Esophagus squamous epithelium (tissue), 4 donors: ENCODE results near the gene MTHFSD.

ENCODE experiments used
- POLR2A ChIP-seq, 4 donors: fragments of 450-650 bp; IDR thresholded peaks; one replicate each; pipeline ENCODE4 v1.6.1; 2017; ENCODE audit warnings: antibody characterized with exemption in 4 of 4, mild to moderate bottlenecking in 4 of 4, moderate library complexity in 3 of 4
- TF ChIP-seq, protein P1 (sequence below), 6 experiments: fragments of 450-650 bp in 4 of 6; fragments of 200-600 bp in 2 of 6; sonication (generic) in 2 of 6; IDR thresholded peaks; one replicate each; pipeline ENCODE4 v1.5.1; 2016 to 2019; ENCODE audit warnings: antibody characterized with exemption in 6 of 6, mild to moderate bottlenecking in 4 of 6, moderate library complexity in 4 of 6

DNA sequence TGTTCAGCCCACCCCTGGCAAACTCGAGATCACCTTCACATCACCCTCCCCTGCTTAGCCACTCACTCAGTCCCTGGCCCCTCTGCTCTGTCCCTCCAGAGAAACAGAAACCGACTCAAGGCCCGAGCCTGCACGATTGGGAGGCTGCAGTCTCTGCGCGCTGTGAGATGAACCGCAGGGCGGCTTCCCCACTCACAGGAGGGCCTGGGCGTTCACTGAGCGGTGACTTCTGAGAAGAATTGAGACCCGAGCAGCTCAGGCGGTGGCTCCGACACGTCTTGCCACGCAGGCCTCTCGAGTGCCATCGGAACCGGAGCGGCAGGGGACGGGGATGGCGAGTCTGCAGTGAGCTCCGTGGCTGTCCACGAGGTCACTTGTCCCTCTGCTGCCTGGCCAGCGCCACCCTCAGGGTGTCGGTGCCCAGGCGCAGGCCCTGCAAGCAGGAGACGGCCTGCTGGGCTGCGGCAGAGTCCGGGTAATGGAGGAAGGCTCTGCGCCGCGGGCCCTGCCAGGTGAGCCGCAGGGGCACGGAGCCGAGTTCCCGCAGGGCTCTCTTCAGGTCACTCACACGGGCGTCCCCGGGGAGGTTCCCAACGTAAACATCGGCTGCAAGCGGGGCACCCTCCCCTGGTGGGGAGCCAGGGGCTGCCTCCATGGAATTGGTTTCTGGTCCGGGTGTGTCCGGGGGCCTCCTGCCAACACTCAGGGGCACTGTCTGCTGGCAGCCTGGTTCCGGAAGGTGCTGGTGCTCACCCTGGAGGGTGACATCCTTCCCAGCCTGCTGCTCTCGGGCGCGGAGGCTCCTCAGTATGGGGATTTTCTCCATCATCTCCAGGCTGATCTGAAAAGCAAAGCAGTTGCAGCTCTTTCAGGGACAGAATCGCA is 23.2 kb downstream of the MTHFSD start:
- TF ChIP-seq, protein P1, sequence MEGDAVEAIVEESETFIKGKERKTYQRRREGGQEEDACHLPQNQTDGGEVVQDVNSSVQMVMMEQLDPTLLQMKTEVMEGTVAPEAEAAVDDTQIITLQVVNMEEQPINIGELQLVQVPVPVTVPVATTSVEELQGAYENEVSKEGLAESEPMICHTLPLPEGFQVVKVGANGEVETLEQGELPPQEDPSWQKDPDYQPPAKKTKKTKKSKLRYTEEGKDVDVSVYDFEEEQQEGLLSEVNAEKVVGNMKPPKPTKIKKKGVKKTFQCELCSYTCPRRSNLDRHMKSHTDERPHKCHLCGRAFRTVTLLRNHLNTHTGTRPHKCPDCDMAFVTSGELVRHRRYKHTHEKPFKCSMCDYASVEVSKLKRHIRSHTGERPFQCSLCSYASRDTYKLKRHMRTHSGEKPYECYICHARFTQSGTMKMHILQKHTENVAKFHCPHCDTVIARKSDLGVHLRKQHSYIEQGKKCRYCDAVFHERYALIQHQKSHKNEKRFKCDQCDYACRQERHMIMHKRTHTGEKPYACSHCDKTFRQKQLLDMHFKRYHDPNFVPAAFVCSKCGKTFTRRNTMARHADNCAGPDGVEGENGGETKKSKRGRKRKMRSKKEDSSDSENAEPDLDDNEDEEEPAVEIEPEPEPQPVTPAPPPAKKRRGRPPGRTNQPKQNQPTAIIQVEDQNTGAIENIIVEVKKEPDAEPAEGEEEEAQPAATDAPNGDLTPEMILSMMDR (IDR thresholded peaks at IDR 0.05) = no peak
- no peak for TF ChIP-seq POLR2A (IDR thresholded peaks at IDR 0.05)
